Stimulated activated CD8-positive, alpha-beta memory T cell treated with anti-CD3 and anti-CD28 coated beads, Interleukin-2, amount 100 ng/mL, for 48 hours (primary cell): Measurements from ENCODE around the gene PML.
"Not testable (repeated sequence)": the region's sequence is repeated elsewhere in the genome, so short reads cannot be mapped to it uniquely, and the experiment has no call there.

Source experiments
- DNase-seq, 2 donors: peaks; one replicate each; pipeline ENCODE4 v3.0.0-alpha.2; 2020; ENCODE audit warnings: low read depth in 2 of 2

PML gene

GRCh38 chr15:74053941-74054529 is 59.5 kb downstream of the PML start:
- DNase-seq: peak; percentile 59 to 61

- no peak for DNase-seq
These were observed 61.3 kb downstream of the PML start for GRCh38 chr15:74055804-74056203.

- DNase-seq: not testable (repeated sequence)
These were observed 61.8 kb downstream of the PML start for GRCh38 chr15:74056330-74056729.

DNA sequence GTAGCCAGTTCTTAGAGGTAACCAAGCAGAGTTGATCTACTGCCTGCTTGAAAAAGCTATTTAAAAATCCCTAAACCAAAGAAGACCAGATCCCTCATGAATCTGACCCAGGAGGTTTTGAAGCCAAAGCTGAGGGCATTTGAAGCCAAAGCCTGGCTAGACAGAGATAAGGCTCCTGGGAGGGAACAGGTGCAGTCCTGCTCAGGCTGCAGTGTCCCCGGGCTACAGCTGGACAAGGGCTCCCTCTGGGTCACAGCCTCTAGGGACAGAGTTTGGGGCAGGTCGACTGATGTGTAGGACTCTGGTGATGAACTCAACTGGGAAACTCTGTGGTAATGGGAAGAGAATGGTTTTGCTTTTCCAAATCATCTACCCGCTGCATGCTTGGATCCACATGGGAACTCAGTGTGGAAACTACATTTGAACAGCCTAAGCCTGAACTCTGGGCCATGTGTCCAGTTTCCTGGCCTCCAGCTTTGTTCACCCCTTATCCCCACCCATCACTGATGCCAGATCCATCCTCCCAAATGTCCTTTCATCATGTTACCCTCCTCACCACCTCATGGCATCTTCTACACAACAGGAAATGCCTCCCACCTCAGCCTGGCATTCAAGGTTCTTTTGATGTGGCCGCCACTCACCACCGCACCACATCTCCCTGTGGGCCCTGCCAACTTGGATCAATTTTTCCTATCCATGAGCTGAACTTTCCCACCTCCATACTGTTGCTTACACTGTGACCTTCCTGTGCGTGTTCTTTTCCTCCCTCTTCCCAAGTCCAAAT is 64.7 kb downstream of the PML start:
- DNase-seq: not testable (repeated sequence)

GRCh38 chr15:74060251-74060650 is 65.7 kb downstream of the PML start:
- DNase-seq: no peak

GRCh38 chr15:74062236-74062635 is 67.7 kb downstream of the PML start:
- DNase-seq: no peak

GRCh38 chr15:74062671-74063070 is 68.2 kb downstream of the PML start:
- no peak for DNase-seq

DNA sequence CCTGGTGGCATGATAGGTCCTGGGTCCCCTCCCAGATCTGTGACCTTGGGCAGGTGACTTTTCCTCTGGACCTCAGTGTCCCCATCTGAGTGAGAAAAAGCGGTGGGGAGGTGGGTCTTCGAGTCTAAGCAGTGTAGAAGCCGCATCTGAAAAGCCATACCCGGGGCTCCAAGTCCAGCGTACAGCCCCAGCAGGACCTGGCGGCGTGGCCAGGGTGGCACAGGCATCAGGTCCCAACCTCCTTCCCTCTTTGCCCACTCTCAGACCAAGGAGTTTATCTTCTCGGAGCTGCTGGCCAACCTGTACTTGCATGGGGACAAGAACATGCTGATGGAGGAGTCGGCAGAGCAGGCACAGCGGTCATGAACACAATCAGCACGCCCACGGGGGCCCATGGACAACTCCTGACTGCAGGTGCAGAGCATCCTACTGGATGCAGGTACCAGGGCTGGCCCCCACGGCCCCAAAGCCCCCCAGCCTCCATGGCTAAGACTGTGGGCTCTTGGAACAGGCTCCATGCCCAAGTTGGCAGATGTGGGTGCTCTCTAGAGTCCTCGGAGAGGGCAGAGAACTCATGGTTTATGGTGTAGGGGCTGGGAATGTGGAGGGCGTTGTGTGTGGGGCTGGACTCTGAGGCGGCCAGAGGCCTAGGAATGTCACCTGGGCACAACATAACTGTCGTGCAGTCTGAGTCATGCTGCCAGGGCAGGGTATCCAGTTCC is 69.1 kb downstream of the PML start:
- DNase-seq: not testable (repeated sequence)

DNA sequence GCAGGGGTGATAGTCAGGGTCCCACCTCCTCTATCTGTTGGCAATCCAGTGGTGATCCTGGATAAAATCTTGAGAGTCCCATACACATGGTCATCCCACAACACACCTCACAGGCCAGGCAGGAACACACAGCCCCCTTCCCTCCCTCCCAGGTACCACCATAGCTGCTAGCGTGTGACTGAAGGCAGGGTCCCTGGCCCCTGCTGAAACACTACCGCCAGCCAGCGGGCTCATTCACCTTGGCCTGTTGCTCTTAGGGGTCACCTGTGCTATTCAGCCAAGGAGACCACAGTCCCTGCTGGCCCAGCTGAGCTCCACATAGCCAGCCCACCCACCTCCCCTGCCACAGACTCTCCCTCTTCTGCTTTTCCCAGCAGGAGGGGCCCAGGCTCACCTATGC is 69.7 kb downstream of the PML start:
- DNase-seq: not testable (repeated sequence)

- not testable (repeated sequence) for DNase-seq
These were observed 70.3 kb downstream of the PML start for GRCh38 chr15:74064822-74065221.

DNA sequence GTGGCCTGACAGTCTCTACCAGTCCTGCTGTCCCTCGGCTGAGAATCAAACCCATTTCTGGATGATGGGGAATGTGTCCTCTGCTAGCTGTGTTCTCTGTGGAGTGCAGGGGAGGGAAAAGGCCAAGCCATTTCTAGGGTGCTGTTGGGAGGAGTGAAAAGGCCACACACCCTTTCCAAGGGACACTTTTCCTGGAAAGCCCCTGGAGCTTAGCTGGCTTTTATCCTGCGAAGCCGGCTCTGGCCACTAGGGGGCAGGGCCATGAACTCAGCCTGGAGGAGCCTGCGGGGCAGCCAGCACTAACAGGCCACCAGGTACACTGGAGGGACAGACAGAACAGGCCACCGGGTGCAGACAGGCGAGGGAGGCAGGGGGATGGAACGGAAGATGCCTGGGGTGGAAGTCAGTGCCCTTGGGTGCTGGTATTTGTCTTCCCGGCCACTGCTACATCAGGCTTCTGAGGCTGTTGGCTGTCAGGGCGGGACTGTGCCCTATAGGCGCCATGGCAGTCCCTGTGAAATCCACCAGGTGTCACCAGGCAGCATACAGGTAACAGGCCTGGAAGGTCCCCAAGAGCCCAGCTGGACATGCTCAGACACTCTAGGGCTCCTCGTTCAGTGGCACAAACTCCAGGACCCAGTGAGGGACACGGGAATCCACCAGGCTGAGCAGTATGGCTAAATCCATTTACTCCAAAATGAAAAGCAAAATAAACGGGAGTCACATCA is 71.3 kb downstream of the PML start:
- DNase-seq: peak; percentile 24 to 32

- DNase-seq: not testable (repeated sequence)
These were observed 77.1 kb downstream of the PML start for GRCh38 chr15:74071645-74072044.

- DNase-seq: not testable (repeated sequence)
These were observed 77.6 kb downstream of the PML start for GRCh38 chr15:74072132-74072531.

- peak in 1 of 2 donors; percentile 32 for DNase-seq
These were observed 78.3 kb downstream of the PML start for GRCh38 chr15:74072614-74073337.

GRCh38 chr15:74075781-74076180 is 81.3 kb downstream of the PML start:
- not testable (repeated sequence) for DNase-seq

- DNase-seq: not testable (repeated sequence)
These were observed 87.9 kb downstream of the PML start, which contains the start of gene GOLGA6A for GRCh38 chr15:74082450-74082849. Gene GOLGA6A (minus strand): TSS chr15:74082550. CDS start chr15:74082509, 41 bp downstream.

DNA sequence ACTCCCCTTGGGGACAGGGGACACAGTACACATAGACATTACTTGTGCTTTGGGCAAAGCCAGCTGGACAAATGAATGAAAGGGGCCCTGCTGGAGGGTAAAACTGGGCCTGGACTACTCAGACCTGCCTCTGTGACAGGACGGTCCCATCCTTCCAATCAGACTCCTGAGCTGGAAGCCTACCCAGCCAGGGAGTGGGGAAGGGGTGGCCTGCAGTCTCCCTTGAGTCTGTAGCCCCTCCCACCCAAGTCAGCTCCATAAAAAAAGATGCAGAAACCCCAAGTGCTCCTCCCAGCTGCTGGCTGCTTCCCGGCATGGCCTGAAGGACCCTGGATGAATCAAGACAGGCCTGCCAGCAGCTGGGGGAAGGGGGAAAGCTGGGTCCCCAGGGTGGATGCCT is 100.1 kb downstream of the PML start:
- not testable (repeated sequence) for DNase-seq

DNA sequence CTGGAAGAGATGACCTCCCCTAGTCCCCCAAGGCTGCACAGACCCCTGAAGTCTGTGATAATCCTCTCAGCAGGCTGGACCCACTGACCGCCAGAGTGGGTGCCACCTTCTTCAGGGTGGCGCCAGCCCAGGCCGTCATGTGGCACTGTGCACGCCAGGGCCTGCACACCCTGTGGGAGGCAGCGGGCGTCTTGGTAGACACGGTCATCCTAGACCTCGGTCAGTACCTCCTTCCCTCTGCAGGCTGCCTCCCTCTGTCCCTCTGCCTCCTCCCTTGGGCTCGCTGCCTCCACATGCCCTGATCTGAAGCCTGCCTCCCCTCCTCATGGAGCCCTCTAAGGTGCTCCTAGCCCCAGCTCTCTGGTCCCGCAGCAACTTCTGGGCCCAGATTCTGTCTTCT is 101.1 kb downstream of the PML start:
- DNase-seq: not testable (repeated sequence)

- not testable (repeated sequence) for DNase-seq
These were observed 102.4 kb downstream of the PML start for GRCh38 chr15:74096753-74097474.
